ENCODE measurements around the gene EIF2S3.
"Not testable (repeated sequence)": the region's sequence is repeated elsewhere in the genome, so short reads cannot be mapped to it uniquely, and the experiment has no call there.

The EIF2S3 gene

DNA sequence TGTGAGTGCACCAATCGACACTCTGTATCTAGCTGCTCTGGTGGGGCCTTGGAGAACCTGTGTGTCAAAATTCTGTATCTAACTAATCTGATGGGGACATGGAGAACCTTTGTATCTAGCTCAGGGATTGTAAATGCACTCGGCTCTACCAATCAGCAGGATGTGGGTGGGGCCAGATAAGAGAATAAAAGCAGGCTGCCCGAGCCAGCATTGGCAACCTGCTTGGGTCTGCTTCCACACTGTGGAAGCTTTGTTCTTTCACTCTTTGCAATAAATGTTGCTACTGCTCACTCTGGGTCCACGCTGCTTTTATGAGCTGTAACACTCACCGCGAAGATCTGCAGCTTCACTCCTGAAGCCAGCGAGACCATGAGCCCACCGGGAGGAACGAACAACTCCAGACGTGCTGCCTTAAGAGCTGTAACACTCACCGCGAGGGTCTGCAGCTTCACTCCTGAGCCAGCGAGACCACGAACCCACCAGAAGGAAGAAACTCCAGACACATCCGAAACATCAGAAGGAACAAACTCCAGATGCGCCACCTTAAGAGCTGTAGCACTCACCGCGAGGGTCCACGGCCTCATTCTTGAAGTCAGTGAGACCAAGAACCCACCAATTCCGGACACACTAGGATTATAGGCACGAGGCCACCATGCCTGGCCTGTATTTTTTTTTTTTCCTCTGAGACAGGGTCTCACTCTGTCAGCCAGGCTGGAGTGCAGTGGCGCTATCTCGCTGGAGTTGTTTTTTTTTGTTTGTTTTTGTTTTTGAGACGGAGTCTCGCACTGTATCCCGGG, 4.0 kb upstream of the EIF2S3 start:
- DNase-seq (ENCODE audit: low read depth): not testable (repeated sequence)

GRCh38 chrX:24055043-24055356, 244 bp downstream of the EIF2S3 start:
- DNase-seq (ENCODE audit: low read depth): no peak

DNA sequence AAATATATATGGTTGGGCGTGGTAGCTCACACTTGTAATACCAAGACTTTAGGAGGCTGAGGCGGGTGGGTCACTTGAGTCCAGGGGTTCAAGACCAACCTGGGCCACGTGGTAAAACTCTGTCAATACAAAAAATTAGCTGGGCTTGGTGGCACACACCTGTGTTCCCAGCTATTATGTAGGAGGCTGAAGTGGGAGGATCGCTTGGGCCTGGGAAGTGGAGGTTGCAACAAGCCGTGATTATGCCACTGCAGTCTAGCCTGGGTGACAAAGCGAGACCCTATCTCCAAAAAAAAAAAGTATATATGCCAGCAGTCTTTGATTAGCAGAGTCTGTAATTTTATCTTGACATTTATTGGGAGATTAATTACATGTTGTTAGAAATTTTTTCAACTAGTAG, 8.7 kb downstream of the EIF2S3 start:
- DNase-seq (ENCODE audit: low read depth): no peak

GRCh38 chrX:24069877-24070276, 15.1 kb downstream of the EIF2S3 start:
- no peak for DNase-seq (ENCODE audit: low read depth)

DNA sequence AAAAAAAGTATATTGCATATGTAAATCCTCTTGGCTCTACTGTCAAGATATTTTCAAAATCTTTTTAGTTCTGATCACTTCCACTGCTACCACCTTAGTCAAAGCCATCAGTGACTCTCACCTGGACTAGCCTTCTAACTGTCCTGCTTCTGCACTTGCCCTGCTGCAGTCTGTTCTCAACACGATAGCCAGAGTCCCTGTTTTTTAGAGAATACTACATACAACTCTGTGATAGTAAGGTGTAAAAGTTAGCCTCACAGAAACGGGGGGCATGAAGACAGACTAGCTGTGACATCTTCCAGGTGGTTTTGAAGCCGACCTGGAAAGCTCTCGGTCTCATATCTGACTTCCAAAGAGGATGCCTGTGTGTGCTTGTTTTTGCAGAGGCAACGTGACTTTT, 24.7 kb downstream of the EIF2S3 start:
- no peak for DNase-seq (ENCODE audit: low read depth)

- DNase-seq (ENCODE audit: low read depth): not testable (repeated sequence)
These were observed 25.5 kb downstream of the EIF2S3 start for GRCh38 chrX:24080245-24080644.

DNA sequence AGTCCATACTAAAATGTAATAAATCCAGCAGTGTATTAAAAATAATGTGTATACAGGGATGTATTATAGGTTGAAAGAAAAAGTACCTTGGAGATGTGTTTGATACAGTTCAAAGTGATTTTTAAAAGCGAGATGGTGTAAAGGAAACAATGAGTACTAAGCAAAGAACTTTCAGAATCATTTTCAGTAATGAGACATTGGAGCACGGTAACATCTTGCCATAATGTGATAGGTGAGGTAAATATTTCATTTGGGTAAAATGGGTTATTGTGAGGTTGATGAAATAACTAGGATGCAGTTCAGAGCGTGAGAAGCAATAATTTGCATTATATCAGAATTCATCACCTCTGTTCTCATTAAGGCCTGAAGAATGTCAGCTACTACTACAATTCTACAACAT, 25.9 kb downstream of the EIF2S3 start:
- no peak for DNase-seq (ENCODE audit: low read depth)

DNA sequence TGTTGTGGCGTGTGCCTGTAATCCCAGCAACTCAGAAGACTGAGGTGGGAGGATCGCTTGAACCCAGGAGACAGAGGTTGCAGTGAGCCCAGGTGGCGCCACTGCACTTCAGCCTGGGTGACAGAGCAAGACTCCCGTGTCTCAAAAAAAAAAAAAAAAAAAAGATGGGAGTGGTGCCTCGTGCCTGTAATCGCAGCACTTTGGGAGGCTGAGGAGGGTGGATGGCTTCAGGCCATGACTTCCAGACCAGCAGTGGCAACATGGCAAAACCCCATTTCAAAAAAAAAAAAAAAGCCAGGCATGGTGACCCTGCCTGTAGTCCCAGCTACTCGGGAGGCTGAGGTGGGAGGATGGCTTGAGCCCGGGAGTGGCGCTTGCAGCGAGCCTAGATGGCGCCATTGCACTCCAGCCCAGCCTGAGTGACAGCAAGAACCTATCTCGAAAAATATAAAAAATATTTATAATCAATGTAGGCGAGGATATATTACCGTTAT, 27.0 kb downstream of the EIF2S3 start:
- no peak for DNase-seq (ENCODE audit: low read depth)

DNA sequence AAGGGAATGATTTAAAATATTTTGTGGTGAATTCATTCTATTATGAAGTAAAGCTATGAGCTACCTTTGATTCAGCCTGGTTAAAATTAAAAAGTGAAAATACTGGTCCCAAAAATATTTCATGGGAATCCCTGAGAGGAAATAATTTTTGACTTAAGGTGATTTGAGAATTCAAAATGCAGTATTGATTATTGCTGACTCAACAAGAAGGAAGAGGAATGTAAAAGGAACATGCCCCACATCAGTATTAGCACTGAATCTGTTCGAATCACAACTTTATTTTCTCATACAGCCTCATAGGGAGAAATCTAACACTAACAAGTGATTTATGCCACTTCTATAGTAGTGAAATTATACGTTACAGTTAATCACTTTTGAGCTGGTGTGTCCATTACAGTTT, 27.7 kb downstream of the EIF2S3 start:
- no peak for DNase-seq (ENCODE audit: low read depth)

DNA sequence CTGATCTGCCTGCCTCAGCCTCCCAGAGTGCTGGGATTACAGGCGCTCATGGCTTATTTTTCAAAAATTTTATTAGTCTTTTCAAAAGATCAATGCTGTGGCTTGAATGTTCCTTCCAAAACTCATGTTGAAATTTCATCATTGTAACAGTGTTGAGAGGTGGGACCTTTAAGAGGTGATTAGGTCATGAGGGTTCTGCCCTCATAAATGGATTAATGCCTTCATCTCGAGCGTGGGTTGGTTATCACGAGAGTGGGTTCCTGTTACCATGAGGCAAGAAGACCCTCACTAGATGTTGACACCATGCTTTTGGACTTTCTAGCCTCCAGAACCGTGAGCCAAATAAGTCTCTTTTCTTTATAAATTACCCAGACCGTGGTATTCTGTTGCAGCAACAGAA, 30.3 kb downstream of the EIF2S3 start:
- no peak for DNase-seq (ENCODE audit: low read depth)

DNA sequence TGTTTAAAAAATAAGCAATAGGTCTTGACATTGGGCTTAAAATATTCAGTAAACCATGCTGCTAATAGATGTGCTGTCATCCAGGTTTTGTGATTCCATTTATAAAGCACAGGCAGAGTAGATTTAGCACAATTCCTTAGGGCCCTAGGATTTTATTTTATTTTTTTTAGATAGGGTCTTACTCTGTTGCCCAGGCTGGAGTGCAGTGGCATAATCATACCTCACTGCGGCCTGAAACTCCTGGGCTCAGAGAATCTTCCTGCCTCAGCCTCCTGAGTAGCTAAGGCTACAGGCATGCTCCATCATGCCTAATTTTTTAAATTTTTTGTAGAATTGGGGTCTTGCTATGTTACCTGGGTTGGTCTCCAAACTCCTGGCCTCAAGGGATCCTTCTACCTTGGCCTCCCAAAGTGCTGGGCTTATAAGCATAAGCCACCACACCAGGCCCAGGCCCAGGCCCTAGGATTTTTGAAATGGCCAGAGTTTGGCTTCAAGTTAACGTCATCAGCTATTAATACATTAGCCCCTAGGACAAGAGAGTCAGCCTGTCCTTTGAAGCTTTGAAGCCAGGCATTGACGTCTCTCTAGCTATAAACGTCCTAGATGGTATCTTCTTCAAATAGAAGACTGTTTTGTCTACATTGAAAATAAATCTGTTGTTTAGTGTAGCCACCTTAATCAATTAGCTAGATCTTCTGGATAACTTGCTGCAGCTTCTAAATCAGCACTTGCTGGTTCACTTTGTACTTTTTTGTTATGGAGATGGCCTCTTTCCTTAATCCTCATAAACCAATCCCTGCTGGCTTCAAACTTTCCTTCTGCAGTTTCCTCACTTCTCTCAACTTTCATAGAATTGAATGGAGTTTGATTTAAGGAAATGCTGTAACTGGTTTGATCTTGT, 35.8 kb downstream of the EIF2S3 start:
- no peak for DNase-seq (ENCODE audit: low read depth)

- no peak for DNase-seq (ENCODE audit: low read depth)
These were observed 39.0 kb downstream of the EIF2S3 start for GRCh38 chrX:24093746-24094145.

GRCh38 chrX:24097741-24098260, 43.0 kb downstream of the EIF2S3 start:
- DNase-seq (ENCODE audit: low read depth): no peak

GRCh38 chrX:24098932-24099331, 44.2 kb downstream of the EIF2S3 start:
- no peak for DNase-seq (ENCODE audit: low read depth)

DNA sequence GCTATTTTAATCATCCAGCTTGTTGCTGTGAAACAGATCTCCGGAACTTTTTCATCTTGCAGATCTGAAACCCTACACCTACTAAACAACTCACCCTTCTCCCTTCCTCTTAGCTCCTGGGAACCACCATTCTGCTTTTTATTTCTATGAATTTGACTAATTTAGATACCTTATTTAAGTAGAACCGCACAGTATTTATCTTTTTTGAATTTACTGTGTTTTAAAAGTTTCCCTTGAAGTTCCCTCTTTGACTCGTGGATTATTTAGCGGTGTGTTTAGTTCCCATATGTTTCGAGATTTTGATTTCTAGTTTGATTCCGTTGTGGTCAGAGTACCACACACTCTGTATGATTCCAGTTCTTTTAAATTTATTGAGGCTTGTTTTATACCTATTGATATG, 44.6 kb downstream of the EIF2S3 start:
- no peak for DNase-seq (ENCODE audit: low read depth)

DNA sequence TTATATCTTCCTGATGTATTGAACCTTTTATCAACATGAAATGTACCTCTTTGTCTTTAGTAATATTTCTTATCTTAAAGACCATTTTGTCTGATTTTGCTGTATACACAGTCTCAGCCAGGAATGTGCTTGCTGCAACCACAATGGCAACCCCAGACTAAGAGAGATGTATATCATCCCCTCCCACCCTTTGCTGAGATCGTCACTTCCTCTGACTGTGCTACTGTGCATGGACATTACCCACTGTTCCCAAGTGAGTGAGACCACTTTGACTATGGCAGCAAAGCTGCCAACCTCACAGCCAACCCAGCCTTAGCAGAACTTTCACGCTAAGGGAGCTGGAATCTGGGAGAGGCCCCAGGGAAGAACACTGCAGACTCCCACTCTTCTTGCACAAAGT, 46.0 kb downstream of the EIF2S3 start:
- no peak for DNase-seq (ENCODE audit: low read depth)

DNA sequence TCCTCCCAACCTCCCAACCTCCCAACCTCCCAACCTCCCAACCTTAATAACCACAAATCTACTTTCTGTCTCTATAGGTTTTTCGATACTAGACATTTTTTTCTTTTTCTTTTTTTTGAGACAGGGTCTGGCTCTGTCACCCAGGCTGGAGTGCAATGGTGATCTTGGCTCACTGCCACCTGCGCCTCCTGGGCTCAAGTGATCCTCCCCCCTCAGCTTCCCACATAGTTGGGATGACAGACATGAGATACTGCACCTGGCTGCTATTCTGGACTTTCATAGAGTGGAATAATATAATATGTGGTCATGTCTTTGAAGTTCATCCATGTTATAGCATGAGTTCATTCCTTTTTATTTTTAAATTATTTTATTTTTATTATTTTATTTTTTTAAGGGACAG, 55.3 kb downstream of the EIF2S3 start:
- DNase-seq (ENCODE audit: low read depth): no peak

DNA sequence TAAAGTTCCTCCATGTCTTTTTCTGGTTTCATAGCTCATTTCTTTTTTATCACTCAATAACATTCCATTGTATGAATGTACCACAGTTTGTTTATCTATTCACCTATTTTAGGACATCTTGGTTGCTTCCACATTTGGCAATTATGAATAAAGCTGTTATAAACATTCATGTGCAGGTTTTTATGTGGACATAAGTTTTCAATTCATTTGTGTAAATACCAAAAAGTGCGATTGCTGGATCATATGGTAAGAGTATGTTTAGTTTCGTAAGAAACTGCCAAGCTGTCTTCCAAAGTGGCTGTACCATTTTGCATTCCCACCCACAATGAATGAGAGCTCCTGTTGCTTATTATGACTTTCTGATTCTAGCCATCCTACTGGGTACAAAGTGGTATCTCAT, 58.4 kb downstream of the EIF2S3 start:
- no peak for DNase-seq (ENCODE audit: low read depth)

DNA sequence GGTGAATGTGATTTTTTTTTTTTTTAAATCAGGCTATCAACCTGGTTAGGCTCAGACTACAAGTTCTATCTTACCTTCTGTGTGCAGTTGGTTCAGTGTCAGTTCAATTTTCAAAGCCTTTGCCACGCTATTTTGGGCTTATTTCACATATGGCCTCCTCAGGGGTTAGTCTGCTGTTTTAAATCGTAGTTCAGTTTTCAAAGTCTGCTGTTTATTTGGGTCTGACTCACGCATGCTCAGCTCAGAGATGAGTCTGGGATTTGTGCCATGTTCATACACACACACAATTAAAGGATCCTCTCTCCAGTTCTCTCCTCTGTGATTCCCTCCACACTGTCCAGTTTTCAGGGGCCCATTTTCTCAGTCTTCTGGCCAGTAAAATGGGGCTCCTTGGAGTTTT, 62.5 kb downstream of the EIF2S3 start:
- peak; percentile 73 for DNase-seq (ENCODE audit: low read depth)

DNA sequence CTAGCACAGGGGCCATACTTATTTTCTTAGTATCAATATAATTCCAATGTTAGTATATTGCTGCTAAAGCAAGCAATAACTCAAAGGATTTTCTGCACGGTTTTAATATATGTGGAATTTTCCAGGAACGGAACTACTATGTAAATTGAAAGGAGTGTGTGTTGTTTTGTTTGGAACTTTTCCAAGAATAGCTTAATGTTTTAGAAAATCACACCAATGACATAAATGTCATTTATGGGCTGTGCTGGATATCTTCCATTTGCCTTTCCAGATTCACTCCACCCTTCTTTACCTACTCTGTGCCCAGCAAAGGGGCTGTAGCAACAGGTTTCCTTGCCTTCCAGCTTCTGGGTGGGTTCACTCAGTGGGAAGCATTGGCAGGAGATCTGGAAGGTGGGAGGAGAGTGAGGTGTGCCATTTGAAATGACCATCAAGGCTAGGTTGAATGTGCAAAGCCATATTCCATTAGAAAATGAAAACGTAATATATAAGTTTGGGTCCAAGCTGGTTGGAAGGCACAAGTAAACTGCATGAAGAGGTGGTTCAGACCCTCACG, 69.6 kb downstream of the EIF2S3 start:
- DNase-seq (ENCODE audit: low read depth): no peak

- DNase-seq (ENCODE audit: low read depth): no peak
These were observed 70.4 kb downstream of the EIF2S3 start for GRCh38 chrX:24125028-24125612.
